Measurements from ENCODE around the gene TMEM63C.
"Not testable (repeated sequence)": the region's sequence is repeated elsewhere in the genome, so short reads cannot be mapped to it uniquely, and the experiment has no call there.

The TMEM63C gene

DNA sequence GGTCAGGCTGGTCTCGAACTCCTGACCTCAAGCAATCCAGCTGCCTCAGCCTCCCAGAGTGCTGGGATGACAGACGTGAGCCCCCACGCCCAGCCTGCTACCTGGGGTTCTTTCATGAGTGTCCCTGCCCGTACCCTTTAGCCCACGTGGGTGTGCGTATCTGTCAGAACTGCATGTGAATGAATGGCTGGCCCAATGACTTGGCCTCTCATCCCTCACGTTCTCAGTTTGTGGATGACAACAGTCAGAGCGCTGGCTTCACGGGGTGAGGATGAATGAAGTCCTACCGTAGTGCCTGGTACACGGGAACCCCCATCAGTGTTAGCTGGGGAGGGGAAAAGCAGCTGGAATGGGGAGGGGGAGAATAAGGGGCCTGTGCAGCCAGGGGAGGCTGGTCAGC lies 23.9 kb upstream of the TMEM63C start:
- no peak for DNase-seq

DNA sequence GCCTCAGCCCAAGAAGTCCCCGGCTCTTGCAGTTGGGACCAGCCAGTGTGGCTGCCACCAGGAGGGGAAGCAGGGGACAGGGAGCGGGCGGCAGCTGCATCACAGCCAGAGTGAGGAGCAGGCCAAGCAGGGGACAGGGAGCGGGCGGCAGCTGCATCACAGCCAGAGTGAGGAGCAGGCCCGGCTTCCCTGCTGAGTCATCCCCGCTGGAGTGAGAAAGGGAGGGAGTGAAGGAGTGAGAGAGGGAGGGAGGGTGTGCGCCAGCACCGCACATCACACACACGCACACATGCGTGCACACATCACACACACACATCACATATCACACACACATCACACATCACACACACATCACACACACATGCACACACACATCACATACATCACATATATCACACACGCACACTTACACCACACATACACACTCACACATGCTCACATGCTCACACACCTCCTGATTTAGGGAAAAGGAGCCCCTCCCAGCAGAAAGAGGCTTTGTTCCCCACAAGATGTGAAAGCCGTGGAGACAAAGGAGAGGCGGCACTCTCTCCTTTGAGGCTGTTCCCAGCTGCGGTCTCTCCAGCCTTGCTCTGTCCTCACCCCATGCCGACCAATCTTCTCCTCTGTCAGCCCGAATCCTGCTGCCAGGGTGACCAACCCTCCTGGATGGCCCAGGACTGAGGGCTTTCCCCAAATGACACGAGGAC lies 23.3 kb upstream of the TMEM63C start:
- no peak for DNase-seq

GRCh38 chr14:77158882-77159255 lies 22.7 kb upstream of the TMEM63C start:
- no peak for DNase-seq

- DNase-seq: no peak
These were observed 20.6 kb upstream of the TMEM63C start for GRCh38 chr14:77161011-77161410.

DNA sequence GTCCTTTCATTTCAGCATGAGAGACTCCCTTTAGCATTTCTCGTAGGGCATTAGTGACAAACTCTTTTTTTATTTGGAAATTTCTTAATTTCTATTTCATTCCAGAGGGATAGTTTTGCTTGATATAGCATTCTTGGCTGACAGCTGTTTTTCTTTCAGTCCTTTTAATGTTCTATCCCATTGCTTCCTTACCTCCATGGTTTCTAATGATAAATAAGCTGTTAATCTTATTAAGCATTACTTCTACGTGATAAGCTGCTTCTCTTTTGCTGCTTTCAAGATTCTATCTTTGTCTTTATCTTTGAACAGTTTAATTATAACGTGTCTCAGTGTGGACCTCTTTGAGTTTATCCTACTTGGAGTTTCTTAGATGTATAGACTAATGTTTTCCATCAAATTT lies 11.6 kb upstream of the TMEM63C start:
- DNase-seq: no peak

GRCh38 chr14:77172916-77173315 lies 8.7 kb upstream of the TMEM63C start:
- no peak for DNase-seq

GRCh38 chr14:77173911-77174617 lies 7.5 kb upstream of the TMEM63C start:
- not testable (repeated sequence) for DNase-seq

DNA sequence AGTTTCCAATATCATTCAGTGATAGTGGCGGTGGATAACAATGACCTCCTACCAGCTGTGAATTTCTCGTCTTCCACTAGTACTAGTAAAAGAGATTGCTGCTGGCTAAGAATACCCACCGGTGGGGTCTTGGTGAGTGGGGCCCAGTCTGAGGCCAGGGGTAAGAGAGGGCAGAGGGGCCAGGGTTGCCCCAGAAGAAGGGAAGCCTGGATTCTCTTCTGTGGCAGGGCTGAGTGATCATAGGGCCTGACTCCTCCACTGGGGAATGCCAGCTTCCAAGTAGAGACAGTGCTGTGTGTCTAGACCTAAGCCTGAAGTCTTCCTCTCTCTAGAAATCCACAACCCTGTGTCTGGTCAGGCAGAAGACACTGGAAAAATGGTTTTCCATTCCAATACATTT lies 5.8 kb upstream of the TMEM63C start:
- no peak for DNase-seq

DNA sequence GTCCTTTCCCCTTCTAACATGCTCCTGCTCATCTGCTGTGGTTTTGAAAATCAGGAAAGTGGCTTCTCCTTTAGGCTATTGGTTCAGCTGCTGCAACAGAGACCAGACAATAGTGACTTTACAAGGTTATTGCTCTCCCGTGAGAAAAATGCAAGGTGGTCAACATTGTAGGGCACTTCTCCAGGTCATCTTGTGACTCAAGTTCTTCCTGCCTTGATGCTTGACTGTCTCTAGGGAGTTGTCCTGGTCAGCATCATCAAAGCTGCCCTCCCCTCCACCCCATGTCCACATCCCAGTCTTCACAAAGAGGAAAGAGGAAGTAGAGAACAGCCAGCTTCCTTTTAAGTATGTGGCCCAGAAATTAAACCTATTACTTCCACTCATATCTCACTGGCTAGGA lies 3.9 kb upstream of the TMEM63C start:
- DNase-seq: no peak

DNA sequence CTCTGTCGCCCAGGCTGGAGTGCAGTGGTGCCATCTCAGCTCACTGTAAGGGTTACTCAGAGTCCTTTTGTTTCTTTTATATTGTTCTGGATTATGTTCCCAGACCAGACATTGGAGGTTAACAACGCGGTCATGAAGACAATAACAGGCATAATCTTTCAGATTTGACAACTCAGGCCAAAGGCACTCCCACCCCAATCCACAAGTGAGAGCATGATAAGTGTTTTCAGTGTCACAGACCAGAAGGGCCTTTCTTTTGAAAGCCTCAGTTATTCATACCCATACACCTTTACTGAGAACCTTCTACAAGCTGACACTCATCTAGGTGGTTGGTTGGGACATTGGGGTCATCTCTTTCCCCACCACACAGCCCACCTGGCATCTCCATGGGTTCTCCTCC lies 2.9 kb upstream of the TMEM63C start:
- DNase-seq: no peak

DNA sequence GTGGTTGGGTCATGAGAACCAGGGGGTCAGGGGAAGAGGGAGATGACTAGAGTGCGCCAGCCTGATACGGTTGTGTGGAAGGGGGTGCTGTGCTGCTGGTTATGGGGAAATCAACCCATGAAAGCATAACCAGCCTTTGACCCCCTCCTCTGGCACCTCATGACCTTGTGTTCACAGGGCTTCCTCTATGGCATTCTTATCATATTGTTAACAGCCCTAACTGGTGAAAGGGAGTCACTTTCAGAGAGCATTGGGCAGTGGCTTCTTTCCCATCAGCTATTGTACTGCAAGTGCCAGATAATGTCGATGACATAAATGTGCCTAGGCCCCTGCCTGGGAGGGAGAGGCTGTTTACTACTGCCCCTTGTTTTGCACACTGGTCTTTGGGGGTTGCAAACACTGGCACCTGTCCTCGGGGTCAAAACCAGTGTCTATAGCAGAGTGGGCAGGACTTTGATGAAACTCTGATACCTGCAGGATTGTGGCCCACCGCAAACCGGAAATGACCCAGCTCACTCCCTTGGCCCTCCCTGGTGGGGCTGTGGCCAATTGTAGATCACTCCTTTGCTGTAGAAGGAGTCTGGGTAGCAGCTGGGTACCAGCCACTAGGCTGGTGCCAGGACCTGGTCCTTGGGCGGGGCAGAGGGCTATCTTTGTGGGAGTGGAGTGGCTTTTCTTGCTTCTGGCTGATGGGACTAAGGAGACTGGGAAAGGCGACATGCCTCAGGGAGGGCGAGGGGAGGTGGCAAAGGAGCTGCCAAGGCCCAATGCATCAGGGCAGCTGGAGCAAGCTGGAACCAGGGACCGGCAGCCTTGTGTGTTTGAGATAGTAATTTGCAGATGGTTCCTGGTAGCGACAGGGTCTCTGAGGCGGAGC lies 634 bp upstream of the TMEM63C start:
- no peak for DNase-seq

DNA sequence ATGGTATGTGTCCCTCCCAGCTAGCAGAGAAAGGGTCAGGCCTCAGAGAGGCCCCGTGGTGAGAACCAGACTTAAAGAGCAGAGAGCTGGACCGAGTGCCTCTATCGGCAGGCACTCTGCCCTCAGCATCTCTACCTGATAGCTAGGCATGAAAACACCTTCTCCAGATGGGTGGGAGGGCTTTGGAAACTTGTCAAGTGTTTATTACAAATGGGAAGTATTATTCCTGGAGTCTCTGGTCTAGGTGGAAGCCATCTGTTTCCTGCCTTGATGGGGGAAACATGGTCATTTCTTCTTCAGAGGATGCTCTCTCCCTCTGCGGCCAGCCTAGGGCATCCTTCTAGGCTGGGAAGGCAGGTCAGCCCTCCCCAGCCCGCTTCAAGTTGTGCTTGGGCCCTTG lies 2.3 kb downstream of the TMEM63C start:
- DNase-seq: no peak

DNA sequence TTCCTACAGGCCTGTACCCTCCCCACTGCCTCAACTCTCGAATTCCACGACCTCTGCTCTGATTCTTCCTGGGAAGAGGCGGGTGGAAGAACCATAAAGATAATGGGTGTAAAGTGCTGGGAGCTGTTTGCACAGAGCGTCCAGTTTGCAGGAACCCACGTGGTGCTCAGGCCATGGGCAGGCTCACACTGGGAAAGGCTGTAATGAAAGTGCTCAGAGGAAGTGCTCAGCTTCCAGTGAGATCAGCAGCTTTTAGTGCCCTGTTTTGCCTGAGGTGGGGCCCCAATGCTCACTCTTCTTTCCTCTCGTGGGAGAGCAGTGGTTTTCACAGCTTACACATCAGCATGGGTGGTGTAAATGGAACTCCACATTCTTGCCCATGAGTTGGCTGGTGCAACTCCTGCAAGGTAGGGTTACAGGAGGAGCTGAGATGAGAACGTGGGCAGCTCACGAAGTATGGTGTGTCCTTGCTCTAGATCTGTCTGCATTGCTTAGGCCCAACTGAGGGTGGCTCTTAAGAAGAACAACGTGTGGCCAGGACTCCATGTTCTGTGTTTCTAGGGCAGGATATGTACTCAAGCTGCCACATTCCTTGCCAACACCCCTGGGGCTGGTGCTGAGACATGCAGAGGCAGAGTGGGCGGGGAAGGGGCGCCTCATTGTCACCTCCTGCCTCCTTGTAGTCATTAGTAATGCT lies 2.9 kb downstream of the TMEM63C start:
- DNase-seq: no peak

- no peak for DNase-seq
These were observed 3.5 kb downstream of the TMEM63C start for GRCh38 chr14:77185093-77185465.

DNA sequence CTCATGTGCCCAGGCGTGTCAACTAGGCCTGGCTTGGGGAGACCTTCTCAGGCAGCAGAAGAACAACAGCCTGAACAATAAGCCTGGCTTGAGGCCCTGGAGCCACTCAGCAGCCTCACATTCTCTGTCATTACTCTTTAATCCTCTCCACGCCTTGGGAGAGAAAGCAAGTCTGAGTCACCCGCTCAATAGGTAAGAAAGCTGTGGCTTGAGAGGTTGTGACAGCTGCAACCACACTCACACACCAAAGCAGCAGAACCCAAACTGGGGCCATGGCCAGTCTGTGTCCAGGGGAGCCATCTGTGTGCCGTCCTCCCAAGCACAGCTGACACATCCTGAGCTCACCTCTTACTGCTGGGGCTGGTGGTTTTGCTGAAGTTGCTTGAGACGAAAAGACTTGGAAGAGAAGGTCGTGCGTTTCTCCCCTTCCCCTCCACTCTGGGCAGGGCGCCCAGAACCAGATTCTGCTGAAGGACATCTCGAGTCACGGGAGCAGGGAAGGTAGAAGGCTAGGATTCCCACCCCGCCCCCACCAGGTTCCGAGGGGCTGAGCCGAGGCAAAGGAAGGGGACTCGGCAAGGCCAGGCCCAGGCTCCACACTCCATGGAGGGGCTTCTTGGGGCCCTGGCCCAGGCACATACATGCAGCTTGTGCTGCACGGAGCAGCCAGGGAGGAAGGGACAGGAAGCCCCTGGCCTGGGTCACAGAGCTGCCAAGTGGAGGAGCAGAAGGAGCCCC lies 5.5 kb downstream of the TMEM63C start:
- DNase-seq: no peak

GRCh38 chr14:77187649-77188012 lies 6.0 kb downstream of the TMEM63C start:
- no peak for DNase-seq

DNA sequence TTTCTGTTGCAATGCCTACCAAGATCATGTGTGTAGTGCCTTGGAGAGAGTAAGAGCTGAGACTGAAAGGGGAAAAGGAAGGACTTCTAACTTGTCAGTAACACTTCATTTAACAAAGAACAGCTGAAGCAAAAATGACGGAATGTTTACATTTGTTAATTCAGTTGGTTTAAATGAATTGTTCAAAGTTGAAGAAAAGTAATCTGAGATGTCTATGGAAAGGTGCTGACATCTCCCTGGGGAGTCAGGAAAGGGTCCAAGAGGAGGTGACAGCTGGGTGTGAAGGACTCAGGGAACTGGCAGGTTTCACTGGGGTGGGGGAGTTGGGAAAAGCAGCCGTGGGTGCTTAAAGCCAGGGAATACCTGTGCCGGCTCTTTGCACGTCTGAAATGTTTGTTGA lies 7.9 kb downstream of the TMEM63C start:
- no peak for DNase-seq

DNA sequence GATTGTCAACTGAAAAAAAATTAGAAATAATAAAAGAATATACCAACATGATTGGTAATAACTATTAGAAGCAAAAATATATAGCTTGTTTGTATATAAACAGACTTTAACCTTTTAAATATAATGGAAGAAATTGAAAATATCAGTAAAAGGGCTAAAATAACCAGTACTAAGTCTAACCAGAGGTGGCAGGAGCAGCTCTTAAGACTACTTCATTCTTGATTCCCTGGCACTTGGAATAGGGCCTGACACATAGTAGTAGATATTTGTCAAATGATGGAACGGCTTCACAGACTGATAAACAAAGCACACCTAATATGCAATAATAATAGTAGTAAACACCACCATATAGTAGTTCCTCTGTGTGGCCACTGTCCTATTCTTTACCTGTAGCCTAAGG lies 9.4 kb downstream of the TMEM63C start:
- no peak for DNase-seq

DNA sequence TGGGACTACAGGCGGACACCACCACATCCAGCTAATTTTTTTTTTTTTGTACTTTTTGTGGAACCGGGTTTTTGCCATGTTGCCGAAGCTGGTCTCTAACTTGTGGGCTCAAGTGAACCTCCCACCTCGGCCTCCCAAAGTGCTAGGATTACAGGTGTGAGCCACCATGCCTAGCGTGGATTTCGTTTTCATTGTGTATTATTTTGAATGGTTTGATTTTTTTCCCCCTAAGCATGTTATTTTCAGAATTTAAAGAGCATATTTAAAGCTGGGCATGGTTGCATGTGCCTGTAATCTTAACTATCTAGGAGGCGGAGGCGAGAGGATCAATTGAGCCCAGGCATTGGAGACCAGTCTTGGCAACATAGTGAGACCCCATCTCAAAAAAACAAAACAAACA lies 13.1 kb downstream of the TMEM63C start:
- no peak for DNase-seq

GRCh38 chr14:77195766-77196165 lies 14.2 kb downstream of the TMEM63C start:
- DNase-seq: no peak

GRCh38 chr14:77197988-77198387 lies 16.4 kb downstream of the TMEM63C start:
- no peak for DNase-seq

DNA sequence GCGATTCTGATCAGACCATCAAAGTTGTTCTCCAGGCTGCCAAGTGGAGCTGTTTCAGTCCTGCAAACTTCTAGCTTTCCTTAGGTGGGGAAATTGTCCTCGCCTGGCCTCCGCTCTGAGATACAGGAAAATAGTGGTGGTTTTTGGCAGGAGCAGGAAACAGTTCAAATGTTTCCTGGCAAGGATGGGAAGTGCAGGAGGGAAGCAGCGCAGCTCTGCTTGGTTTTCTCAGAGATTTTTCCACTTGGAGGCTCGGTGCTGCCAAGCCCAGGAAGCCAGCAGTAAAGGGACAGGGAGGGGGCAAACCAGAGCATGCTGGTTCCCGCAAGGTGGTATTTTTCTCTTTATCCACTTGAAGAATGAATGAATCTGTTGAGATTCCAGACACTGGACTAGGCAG lies 17.0 kb downstream of the TMEM63C start:
- DNase-seq: no peak

- DNase-seq: no peak
These were observed 18.0 kb downstream of the TMEM63C start for GRCh38 chr14:77199590-77199989.
